Measurements from ENCODE around the gene MYL6B.
A peak's percentile ranks its signal among the peaks of the same experiment; 100 is the strongest.

Gene MYL6B

DNA sequence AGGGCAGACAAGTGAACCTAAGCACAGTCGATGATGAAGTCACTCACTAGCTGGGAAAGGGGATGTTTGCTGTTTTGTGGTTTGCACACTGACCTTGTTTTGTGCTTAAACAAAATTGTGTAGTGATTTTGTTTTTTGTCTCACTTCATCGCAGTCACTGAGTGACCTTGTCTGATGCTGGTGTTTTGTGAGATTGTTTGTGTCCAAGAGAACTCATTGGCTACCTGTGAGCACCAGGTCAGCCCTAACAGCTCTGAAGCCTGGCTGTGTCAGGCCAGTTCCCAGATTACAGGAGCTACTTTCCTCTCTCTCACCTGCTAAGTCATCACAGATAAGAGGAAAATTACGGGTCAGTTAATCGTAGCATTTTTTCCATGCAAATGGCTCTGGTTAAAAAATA, 28.3 kb upstream of the MYL6B start:
- DNase-seq = no peak

DNA sequence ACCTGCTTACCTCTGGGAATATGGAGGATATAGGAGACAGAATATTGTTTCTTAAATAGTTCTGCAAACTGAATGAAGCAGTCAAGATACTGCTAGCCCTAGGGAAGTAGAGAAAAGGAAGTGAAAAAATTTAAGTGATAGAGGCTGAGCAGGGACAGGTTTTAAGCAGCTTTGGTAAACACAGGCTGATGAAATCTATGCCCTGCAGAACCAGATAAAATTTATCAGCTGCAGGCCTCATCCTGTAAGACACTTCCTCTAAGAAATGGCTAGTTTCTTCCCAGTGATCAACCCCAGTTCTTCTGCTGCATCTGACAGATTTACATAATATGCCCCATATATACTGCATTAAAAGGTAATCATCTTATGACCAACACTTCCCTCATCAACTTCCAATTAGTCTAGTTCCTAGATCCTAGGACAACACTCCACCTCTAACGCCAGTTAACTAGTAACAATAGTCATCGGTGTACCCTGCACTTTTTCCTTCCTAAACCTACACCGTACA, 25.6 kb upstream of the MYL6B start:
- DNase-seq = no peak

DNA sequence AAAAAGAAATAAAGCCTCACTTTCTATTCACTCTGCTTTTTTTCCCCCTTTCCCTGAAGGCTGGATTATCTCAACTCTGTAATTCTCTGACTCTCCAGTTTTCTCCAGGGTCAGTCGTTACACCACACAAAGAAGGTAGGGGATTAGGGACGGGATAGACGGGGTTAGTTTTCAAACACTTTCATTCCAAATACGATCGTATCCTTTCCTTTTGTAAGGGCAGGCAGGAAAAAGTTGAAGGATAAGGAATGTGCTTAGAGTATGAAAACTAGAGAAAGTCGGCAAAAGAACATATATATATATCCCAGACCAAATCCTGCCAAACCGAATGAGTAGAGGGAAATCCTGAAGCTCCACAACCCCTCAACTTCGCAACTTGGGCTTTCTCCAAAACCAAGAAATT, 24.9 kb upstream of the MYL6B start:
- no peak for DNase-seq

DNA sequence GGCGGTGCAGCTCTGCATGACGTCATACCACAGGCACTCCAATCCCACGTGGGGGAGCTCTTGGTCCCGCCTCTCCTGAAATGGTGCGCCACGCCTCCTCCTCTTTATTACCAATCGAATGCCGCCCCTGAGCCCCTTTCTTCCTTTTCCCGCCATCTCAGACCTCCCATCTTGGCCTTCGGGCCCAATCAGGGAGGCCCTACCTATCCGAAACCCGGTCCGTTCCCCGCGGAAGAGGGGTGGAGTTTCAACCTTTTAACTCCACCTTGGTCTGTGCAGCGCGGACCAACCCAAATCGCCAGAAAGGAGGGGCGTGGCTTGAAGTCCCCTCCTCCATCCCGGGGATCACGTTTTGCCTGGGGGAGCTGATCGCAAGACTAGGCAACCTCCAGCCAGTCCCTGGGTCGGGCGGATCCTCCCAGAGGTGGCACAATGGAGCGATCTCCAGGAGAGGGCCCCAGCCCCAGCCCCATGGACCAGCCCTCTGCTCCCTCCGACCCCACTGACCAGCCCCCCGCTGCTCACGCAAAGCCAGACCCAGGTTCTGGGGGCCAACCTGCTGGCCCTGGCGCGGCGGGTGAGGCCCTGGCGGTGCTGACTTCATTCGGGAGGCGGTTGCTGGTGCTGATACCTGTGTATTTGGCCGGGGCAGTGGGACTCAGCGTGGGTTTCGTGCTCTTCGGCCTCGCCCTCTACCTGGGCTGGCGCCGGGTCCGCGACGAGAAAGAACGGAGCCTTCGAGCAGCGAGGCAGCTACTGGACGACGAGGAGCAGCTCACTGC, 24.3 kb upstream of the MYL6B start, which contains the start of gene ESYT1:
ESYT1 (plus strand) TSS at position 380 of the 782 bp plus-strand sequence; CDS start at position 433, 53 bp downstream.
- peak; percentile 87 for DNase-seq

DNA sequence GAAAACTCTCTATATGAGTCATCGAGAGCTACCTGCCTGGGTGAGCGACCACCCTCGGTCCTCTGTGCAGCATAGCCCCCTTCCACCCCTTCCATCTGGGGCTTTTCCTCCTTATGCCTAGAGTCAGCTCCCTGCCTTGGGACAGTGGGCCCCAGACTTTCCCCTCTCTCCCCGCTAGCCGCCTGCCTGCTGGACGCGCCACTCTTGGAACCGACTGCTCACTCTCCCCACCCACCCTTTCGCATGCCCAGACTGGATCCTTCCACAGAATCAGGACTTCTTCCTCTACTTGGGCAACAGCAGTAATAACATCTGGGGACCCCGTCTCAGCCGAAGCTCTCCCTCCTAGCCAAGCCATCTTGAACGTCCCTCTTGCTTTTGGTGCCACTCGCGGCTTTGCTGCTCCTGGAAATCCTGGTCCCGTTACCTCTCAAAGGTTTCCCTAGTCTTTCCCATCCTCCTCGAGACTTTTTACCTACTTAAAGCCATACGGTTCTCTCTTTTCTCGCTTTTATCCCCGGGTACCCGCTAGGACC, 23.6 kb upstream of the MYL6B start:
- DNase-seq = no peak

DNA sequence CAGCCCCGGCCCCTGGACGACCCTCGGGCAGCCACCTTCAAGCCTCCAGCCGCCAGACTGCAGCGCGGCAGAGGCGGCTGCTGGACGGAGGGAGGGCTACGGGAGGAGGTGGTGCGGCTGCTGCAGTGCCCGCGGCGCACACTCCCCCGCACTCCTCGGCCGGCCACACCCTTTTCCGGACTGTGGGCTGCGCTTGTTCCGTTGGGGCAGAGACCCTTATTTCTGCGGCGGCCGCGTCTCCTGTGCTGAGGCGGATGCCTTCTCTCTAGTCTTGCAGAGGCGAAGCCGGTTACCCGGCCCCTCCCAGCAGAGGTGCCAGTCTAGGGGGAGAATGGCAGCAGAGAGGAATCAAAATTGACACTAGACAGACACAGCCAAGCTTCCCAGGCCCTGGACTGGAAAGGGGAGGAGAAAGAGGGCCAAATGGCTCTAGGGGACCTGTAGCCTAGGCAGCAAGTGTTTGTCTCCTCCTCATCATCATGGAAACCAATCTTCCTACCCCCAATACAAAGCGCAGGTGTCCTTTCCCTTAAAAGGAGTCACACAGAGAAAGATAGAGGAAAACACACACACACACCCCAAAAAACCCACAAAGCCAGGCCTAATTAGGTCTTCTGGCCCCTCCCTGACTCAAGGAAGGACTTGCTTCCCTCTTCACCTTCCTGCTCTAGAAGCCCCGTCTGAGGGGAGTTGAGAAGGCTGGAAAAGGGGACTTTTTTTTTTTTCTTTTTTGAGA, 23.0 kb upstream of the MYL6B start:
- DNase-seq = peak; percentile 41

DNA sequence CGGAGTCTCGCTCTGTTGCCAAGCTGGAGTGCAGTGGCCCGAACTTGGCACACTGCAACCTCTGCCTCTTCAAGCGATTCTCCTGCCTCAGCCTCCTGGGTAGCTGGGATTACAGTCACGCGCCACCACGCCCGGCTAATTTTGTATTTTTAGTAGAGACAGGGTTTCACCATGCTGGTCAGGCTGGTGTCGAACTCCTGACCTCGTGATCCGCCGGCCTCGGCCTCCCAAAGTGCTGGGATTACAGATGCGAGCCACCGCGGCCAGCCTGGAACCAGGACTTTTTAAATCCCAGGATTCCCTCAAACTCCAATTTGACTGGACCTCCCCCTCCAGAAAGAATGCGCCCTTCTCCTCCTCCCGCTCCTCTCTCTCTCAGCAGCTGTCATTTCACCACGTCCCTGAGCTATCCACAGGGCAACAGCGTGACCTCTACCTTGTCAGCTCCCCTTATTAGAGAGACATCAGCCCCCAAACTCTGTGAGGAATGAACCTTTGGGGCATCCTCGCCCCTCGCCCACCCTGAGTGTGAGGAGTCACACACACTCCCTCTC, 22.4 kb upstream of the MYL6B start:
- no peak for DNase-seq

DNA sequence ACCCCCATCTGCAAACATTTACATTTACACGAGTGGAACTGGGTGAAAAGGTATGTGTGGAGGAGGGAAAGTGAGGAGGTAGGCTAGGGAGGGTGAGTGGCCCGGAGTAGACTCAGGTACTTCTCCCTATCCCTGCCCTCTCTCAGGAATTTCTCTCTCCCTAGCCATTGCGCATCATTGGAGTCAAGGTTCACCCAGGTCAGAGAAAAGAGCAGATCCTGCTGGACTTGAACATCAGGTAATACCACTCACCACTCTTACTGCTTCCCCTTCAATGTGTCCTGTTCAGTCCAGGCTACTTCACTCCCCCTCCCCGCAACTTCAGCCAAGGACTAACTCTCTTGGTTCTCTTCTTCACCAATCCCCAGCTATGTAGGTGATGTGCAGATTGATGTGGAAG, 21.5 kb upstream of the MYL6B start:
- DNase-seq = no peak

DNA sequence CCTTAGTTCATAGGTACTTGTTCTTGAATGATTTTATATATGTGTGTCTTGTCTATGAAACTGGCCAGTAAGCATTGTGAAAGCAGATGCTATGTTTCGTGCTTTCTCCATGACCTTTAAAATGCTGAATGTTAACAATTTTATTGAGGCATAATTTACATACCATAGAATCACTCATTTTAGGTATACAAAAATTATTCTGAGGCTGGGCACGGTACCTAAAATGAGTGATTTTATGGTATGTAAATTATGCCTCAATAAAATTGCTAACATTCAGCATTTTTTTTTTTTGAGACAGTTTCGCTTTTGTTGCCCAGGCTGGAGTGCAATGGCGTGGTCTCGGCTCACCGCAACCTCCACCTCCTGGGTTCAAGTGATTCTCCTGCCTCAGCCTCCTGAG, 17.5 kb upstream of the MYL6B start:
- DNase-seq = no peak

DNA sequence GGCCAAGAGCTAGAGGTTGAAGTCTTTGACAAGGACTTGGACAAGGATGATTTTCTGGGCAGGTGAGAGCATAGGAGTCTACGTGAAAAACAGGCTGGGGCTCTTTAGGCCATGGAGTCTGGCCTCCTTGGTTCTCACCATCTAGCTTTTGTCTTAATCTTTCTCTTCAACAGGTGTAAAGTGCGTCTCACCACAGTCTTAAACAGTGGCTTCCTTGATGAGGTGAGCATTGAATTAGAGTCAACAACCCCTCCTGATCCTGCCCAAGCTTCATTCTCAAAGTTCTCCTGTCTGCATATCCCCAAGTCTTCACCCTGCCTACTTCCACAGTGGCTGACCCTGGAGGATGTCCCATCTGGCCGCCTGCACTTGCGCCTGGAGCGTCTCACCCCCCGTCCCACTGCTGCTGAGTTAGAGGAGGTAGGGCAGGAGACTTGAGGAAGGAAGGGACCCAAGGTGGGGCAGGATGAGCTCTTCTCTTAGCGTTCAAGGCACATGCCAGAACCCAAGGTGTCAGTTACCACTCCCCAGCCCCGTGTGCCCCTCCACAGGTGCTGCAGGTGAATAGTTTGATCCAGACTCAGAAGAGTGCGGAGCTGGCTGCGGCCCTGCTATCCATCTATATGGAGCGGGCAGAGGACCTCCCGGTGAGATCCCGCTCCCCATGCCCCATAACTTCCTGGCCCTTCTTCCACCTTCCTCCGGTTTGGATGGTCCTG, 14.4 kb upstream of the MYL6B start:
- DNase-seq = no peak

DNA sequence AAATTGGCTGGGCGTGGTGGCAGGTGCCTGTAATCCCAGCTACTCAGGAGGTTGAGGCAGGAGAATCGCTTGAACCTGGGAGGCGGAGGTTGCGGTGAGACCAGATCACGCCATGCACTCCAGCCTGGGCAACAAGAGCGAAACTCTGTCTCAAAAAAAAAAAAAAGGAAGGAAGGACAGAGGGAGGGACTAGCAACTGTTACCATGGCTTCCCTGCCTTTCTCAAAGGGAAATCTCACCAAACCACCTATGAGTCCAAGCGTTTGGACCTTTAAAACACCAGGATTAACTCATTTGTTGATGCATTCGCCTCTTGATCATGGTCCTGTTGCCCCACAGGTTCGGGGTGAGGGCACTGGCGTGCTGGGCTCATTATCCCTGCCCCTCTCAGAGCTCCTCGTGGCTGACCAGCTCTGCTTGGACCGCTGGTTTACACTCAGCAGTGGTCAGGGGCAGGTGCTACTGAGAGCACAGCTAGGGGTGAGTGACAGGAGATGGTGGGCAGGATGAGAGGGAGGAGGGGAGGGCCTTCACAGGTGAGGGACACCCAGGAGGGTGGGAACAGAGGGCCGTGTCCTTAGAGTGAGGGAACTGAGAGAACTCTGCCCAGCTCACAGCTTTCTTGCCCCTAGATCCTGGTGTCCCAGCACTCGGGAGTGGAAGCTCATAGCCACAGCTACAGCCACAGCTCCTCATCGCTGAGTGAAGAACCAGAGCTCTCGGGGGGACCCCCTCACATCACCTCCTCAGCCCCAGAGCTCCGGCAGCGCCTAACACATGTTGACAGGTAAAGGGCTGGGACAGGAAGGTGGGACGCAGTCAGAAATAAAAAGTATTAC, 10.2 kb upstream of the MYL6B start:
- no peak for DNase-seq

DNA sequence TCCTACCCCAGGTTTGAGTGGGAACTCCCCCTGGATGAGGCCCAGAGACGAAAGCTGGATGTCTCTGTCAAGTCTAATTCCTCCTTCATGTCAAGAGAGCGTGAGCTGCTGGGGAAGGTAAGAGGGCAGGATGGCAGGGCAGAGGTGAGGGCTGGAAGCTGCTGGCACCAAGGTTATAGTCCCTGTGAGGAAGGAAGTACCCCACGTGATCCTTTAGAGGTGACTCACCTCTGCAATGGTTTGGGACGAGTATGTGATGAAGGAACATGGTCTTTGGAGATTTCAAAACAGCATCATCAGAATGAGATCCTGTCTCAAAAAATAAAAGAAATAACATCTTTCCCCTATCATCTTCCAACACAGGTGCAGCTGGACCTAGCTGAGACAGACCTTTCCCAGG, 9.2 kb upstream of the MYL6B start:
- no peak for DNase-seq

DNA sequence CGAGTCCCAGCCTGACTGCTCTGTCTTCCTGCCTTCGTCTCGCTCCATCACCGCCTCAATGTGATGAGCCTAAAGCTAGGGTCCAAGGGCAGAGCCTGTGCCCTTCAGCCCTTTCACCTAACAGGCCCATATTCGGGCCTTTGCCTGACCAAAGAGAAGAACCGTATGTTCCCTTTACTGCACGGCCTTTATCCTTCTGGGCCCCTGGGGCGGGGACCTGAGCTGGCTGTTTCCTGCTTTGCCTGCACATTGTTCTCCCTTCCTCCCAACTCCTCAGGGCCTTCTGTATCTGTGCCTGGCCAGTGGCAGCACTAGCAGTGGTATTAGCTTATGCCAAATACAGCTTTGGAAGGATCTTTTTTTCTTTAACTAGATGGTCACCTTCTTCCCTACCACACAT, 8.5 kb upstream of the MYL6B start:
- DNase-seq = no peak

DNA sequence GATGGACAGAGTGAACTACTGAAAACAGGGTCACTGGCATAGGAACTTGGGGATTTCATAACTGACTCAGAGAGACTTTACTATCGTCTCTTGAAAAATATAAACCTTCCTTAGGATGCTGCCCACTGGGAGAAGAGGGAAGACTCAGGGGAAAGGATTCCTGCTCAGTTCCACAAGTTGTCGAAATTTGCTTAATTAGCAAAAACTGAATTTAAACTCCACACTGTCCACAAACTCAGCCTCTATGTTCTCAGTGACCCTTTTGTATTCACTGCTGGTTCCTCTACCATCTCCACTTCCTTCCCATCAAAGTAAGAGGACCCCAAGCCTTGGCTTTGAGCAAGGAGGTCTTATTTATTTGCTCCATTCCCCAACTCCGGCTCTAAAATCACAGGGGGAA, 7.2 kb upstream of the MYL6B start:
- no peak for DNase-seq

DNA sequence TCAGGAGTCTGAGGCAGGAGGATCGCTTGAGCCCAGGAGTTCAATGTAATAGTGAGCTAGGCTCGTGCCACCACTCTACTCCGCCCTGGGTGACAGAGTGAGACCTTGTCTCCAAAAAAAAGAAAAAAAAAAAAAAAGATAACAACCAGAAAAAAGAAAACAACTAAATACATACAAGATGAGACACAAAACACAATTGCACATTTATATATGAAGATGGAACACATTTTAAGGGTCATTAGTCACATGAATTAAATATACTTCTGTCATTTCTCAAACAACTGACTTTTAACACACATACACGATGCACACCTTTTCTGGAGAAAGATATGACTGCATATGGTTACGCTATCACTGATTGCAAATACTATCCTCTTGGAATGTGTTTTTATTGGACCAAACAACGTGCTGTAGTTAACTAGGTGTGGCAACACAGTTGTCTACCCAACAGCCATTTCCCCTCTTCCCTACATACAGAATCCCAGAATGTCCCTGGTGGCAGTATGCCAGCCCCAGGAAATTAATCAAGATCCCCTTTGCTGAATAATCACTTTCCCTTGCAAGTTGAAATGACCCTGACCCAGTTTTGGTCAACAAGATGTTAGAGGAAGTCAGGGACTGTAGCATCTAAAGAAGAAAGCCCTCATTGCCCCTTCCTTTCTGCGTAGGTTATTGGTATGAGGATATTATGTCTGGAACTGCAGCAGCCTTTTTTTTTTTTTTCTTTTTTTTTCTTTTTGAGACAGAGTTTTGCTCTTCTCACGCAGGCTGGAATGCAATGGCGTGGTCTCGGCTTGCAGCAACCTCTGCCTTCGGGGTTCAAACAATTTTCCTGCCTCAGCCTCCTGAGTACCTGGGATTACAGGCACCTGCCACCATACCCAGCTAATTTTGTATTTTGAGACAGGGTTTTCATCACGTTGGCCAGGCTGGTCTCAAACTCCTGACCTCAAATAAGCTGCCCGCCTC, 5.6 kb upstream of the MYL6B start:
- no peak for DNase-seq

DNA sequence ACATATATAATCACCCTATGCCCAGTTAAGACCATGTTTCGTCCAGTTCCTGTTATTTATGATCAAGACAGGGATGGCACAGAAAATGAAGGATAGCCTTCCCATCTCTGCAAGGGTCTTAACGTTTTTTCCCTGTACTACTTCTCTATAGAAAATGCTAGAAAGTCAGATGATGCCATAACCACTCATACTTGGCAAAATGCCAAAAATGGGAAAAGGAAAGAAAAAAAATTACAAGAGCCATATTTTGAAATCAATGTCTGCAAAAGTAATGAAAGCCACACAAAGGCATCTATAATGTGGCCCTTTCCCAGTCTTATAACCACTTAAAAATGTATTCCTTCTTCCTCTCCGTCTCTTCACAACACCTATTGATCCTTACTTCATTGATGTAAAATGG, 1.8 kb upstream of the MYL6B start:
- DNase-seq = no peak

DNA sequence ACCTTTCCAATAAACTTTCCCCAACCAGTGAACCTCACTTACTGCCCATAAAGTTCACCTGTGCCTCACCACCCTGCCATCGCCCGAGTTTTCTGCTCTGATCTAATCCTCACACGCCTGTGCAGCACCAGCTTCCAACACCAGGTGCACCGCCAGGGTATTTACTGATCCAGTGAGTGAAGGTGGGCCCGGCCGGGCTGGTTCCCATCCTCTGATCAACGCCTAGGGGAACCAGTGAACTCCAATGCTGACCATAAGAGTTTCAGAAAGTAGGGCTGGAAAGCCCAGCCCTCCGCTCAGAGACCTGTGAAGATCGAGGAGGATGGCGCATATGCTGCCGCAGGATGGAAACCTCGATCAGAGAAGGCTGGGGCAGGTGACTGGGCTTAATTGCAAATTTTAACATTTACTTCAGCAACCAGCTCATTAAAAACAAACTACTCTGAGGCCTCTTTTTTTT, 685 bp upstream of the MYL6B start:
- peak; percentile 52 for DNase-seq

DNA sequence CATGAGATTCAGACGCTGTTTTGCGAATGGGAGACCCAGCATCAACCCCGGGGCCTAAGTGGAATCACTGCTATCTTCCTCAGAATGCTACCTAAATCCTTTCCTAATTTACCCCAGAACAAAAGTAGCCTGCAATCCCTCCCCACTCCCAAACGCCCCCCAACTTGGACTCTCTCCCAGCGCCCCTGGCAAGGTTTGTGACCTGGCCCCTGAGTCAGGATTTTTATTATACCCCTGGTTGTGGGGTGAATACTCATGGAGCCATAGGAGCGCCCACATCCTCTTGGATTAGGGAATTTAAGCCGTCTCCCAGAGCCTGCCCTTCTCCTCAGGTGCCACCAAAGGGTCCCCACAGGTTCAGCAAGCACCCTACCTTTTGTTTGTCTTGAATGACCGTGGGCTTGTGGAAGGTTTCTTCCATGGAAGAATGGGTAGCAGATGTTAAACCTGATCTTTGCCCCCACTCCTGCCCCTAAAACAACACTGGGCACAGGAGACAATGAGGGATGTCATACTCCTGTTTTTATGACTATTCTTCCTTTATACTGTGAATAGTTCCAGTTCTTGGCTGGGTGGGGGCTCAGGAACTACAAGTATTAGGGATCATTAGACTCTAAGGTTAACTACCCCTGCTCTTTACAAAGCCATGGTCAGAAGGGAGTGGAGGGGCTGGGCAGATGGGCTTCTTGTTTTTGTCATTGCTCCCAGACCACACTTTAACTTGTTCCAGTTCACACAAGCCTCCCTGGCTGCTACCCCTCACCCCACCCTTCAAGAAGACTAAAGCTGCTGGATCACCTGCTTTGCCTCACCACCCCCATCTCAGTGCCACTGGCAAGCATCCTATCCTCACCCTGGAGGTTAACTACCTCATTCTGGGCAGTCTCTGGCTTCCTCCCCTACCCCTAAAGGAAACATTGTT, 630 bp downstream of the MYL6B start:
- DNase-seq = no peak

DNA sequence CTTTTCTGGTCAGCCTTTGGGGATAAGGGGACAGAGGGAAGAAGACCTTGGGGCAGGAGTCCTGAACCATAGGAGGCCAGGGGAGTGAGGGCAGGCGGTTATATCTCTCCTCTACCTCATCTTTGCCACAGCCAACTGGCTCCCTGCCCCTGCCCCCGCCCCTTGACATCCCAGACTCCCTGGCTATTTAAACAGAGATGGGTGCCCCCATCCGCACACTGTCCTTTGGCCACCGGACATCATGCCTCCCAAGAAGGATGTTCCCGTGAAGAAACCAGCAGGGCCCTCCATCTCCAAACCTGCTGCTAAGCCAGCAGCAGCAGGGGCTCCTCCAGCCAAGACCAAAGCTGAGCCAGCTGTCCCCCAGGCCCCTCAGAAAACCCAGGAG, 1.3 kb downstream of the MYL6B start:
- DNase-seq = no peak
